ENCODE measurements around the gene RBFOX2.
A peak's percentile ranks its signal among the peaks of the same experiment; 100 is the strongest.

RBFOX2 gene

GRCh38 chr22:35852076-35852475 is 176.5 kb downstream of the RBFOX2 start:
- no peak for DNase-seq

- no peak for DNase-seq
These were observed 177.8 kb downstream of the RBFOX2 start for GRCh38 chr22:35850831-35851230.

- no peak for DNase-seq
These were observed 181.8 kb downstream of the RBFOX2 start for GRCh38 chr22:35846804-35847203.

- DNase-seq = no peak
These were observed 183.7 kb downstream of the RBFOX2 start for GRCh38 chr22:35844886-35845285.

GRCh38 chr22:35842954-35843353 is 185.7 kb downstream of the RBFOX2 start:
- DNase-seq = peak; percentile 58

GRCh38 chr22:35842519-35842913 is 186.1 kb downstream of the RBFOX2 start:
- no peak for DNase-seq

GRCh38 chr22:35841907-35842518 is 186.6 kb downstream of the RBFOX2 start:
- DNase-seq = no peak

GRCh38 chr22:35840302-35840739 is 188.3 kb downstream of the RBFOX2 start:
- DNase-seq = peak; percentile 93

GRCh38 chr22:35839841-35840301 is 188.8 kb downstream of the RBFOX2 start:
- peak; percentile 69 for DNase-seq

- peak; percentile 72 for DNase-seq
These were observed 189.6 kb downstream of the RBFOX2 start for GRCh38 chr22:35838855-35839576.

GRCh38 chr22:35837101-35837727 is 191.4 kb downstream of the RBFOX2 start:
- DNase-seq = peak; percentile 19

- peak; percentile 98 for DNase-seq
These were observed 192.5 kb downstream of the RBFOX2 start for GRCh38 chr22:35835998-35836691.

GRCh38 chr22:35835267-35835997 is 193.2 kb downstream of the RBFOX2 start:
- DNase-seq = no peak

GRCh38 chr22:35834061-35834460 is 194.6 kb downstream of the RBFOX2 start:
- DNase-seq = no peak

GRCh38 chr22:35830305-35830704 is 198.3 kb downstream of the RBFOX2 start:
- no peak for DNase-seq

- no peak for DNase-seq
These were observed 204.4 kb downstream of the RBFOX2 start for GRCh38 chr22:35824256-35824655.

- no peak for DNase-seq
These were observed 207.0 kb downstream of the RBFOX2 start for GRCh38 chr22:35821654-35822053.

GRCh38 chr22:35819421-35819820 is 209.2 kb downstream of the RBFOX2 start:
- no peak for DNase-seq

- DNase-seq = no peak
These were observed 209.7 kb downstream of the RBFOX2 start for GRCh38 chr22:35818897-35819296.

GRCh38 chr22:35812600-35812999 is 216.0 kb downstream of the RBFOX2 start:
- no peak for DNase-seq

GRCh38 chr22:35811670-35812069 is 217.0 kb downstream of the RBFOX2 start:
- no peak for DNase-seq

- no peak for DNase-seq
These were observed 218.8 kb downstream of the RBFOX2 start for GRCh38 chr22:35809816-35810215.

- DNase-seq = no peak
These were observed 220.2 kb downstream of the RBFOX2 start for GRCh38 chr22:35808377-35808776.

Measured in NCI-H1092 treated with DMSO at 0.1 percent for 48 hours (cell line).